ENCODE results near the gene KLRD1.

DNA sequence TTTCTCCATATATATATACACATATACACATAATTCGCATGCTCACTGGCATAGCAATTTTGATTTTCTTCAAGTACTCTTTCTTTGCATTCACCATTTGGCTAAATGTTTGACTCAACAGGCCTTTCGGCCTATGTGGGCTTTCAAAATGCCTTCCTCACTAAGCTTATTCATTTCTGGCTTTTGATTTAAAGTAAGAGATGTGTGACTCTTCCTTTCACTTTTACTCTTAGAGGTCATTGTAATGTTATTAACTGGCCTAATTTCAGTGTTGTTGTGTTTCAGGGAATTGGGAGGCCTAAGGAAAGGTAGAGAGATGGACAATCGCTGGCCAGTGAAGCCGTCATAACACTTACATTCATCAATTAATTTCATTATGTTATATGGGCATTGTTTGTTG, 14.5 kb upstream of the KLRD1 start:
- TF ChIP-seq, protein P1, sequence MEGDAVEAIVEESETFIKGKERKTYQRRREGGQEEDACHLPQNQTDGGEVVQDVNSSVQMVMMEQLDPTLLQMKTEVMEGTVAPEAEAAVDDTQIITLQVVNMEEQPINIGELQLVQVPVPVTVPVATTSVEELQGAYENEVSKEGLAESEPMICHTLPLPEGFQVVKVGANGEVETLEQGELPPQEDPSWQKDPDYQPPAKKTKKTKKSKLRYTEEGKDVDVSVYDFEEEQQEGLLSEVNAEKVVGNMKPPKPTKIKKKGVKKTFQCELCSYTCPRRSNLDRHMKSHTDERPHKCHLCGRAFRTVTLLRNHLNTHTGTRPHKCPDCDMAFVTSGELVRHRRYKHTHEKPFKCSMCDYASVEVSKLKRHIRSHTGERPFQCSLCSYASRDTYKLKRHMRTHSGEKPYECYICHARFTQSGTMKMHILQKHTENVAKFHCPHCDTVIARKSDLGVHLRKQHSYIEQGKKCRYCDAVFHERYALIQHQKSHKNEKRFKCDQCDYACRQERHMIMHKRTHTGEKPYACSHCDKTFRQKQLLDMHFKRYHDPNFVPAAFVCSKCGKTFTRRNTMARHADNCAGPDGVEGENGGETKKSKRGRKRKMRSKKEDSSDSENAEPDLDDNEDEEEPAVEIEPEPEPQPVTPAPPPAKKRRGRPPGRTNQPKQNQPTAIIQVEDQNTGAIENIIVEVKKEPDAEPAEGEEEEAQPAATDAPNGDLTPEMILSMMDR (IDR thresholded peaks at IDR 0.05) = no peak
- no peak for TF ChIP-seq POLR2A (IDR thresholded peaks at IDR 0.05)
